GM21737 (cell line): ENCODE results near the gene HNRNPA1.
A peak's percentile ranks its signal among the peaks of the same experiment; 100 is the strongest.
"Not testable (repeated sequence)": the region's sequence is repeated elsewhere in the genome, so short reads cannot be mapped to it uniquely, and the experiment has no call there.

Source experiments
- ATAC-seq: cut with Tn5 transposase; IDR thresholded peaks from one replicate; pipeline ENCODE4 v1.9.1; 2021; ENCODE audit warnings: mild to moderate bottlenecking, moderate library complexity; ENCODE audit not compliant: unreplicated experiment

HNRNPA1 gene

GRCh38 chr12:54280468-54281260 lies at the start of gene HNRNPA1:
HNRNPA1 (plus strand) TSS chr12:54280726; CDS start chr12:54280808, 82 bp downstream.
- ATAC-seq = peak; percentile 86

- not testable (repeated sequence) for ATAC-seq
Observed at GRCh38 chr12:54231269-54231668, 49.3 kb upstream of the HNRNPA1 start.

- no peak for ATAC-seq
Observed at GRCh38 chr12:54232790-54233189, 47.7 kb upstream of the HNRNPA1 start.

- no peak for ATAC-seq
Observed at GRCh38 chr12:54238531-54238930, 42.0 kb upstream of the HNRNPA1 start.

GRCh38 chr12:54239620-54240019 lies 40.9 kb upstream of the HNRNPA1 start:
- no peak for ATAC-seq

GRCh38 chr12:54240129-54240528 lies 40.4 kb upstream of the HNRNPA1 start:
- ATAC-seq = no peak

GRCh38 chr12:54240971-54241588 lies 39.4 kb upstream of the HNRNPA1 start:
- ATAC-seq = no peak

- ATAC-seq = no peak
Observed at GRCh38 chr12:54246011-54246641, 34.4 kb upstream of the HNRNPA1 start.

- no peak for ATAC-seq
Observed at GRCh38 chr12:54249489-54249888, 31.0 kb upstream of the HNRNPA1 start.

- ATAC-seq = no peak
Observed at GRCh38 chr12:54251667-54252284, 28.8 kb upstream of the HNRNPA1 start.

GRCh38 chr12:54253240-54253639 lies 27.3 kb upstream of the HNRNPA1 start:
- no peak for ATAC-seq

- ATAC-seq = no peak
Observed at GRCh38 chr12:54257332-54257731, 23.2 kb upstream of the HNRNPA1 start.

GRCh38 chr12:54258201-54258681 lies 22.3 kb upstream of the HNRNPA1 start:
- no peak for ATAC-seq

GRCh38 chr12:54259194-54260011 lies 21.1 kb upstream of the HNRNPA1 start:
- peak; percentile 80 for ATAC-seq

- ATAC-seq = no peak
Observed at GRCh38 chr12:54261815-54262402, 18.6 kb upstream of the HNRNPA1 start.

- ATAC-seq = no peak
Observed at GRCh38 chr12:54262403-54262925, 18.1 kb upstream of the HNRNPA1 start.

- ATAC-seq = no peak
Observed at GRCh38 chr12:54265364-54265812, 15.1 kb upstream of the HNRNPA1 start.

GRCh38 chr12:54266852-54267251 lies 13.7 kb upstream of the HNRNPA1 start:
- ATAC-seq = no peak

GRCh38 chr12:54270345-54270744 lies 10.2 kb upstream of the HNRNPA1 start:
- no peak for ATAC-seq

- ATAC-seq = no peak
Observed at GRCh38 chr12:54272214-54272613, 8.3 kb upstream of the HNRNPA1 start.
